Stimulated activated CD4-positive, alpha-beta T cell treated with anti-CD3 and anti-CD28 coated beads, Interleukin-15, amount 100 ng/mL, for 1 hour (primary cell): ENCODE results near the gene MYH7.
"Not testable (repeated sequence)": the region's sequence is repeated elsewhere in the genome, so short reads cannot be mapped to it uniquely, and the experiment has no call there.

Experiments used
- DNase-seq, 2 donors: peaks; one replicate each; pipeline ENCODE4 v3.0.0-alpha.2; 2020; ENCODE audit warnings: low read depth in 1 of 2, low spot score in 1 of 2

The MYH7 gene

GRCh38 chr14:23387916-23388882 is 47.3 kb downstream of the MYH7 start:
- no peak for DNase-seq

- no peak for DNase-seq
Observed at GRCh38 chr14:23386999-23387398, 48.5 kb downstream of the MYH7 start.

GRCh38 chr14:23386266-23386657 is 49.2 kb downstream of the MYH7 start:
- not testable (repeated sequence) for DNase-seq

- DNase-seq: no peak
Observed at GRCh38 chr14:23385642-23386265, 49.7 kb downstream of the MYH7 start.

GRCh38 chr14:23385244-23385641 is 50.2 kb downstream of the MYH7 start:
- no peak for DNase-seq

- DNase-seq: no peak
Observed at GRCh38 chr14:23384364-23385080, 50.9 kb downstream of the MYH7 start.

- no peak for DNase-seq
Observed at GRCh38 chr14:23382731-23383440, 52.6 kb downstream of the MYH7 start.

GRCh38 chr14:23382276-23382675 is 53.2 kb downstream of the MYH7 start:
- no peak for DNase-seq

- DNase-seq: no peak
Observed at GRCh38 chr14:23381871-23382270, 53.6 kb downstream of the MYH7 start.

GRCh38 chr14:23380976-23381375 is 54.5 kb downstream of the MYH7 start:
- no peak for DNase-seq

- DNase-seq: no peak
Observed at GRCh38 chr14:23380197-23380914, 55.1 kb downstream of the MYH7 start.

- peak; percentile 41 to 46 for DNase-seq
Observed at GRCh38 chr14:23379366-23380196, 55.9 kb downstream of the MYH7 start.

- DNase-seq: no peak
Observed at GRCh38 chr14:23378612-23379220, 56.7 kb downstream of the MYH7 start.

- DNase-seq: no peak
Observed at GRCh38 chr14:23377573-23378563, 57.6 kb downstream of the MYH7 start.

- no peak for DNase-seq
Observed at GRCh38 chr14:23377198-23377550, 58.3 kb downstream of the MYH7 start.

- DNase-seq: no peak
Observed at GRCh38 chr14:23376482-23377197, 58.8 kb downstream of the MYH7 start, which contains the start of gene CMTM5. Gene CMTM5, plus strand, starts transcription at chr14:23377046. Its CDS starts 206 bp downstream, at chr14:23377252.

- DNase-seq: no peak
Observed at GRCh38 chr14:23375527-23376251, 59.8 kb downstream of the MYH7 start.
